HK-2 (cell line): ENCODE measurements around the gene IGFBP5.

Experiments
- DNase-seq: peaks from one replicate; pipeline ENCODE4 v3.0.0-alpha.2; 2018; ENCODE audit not compliant: unreplicated experiment

IGFBP5 gene

DNA sequence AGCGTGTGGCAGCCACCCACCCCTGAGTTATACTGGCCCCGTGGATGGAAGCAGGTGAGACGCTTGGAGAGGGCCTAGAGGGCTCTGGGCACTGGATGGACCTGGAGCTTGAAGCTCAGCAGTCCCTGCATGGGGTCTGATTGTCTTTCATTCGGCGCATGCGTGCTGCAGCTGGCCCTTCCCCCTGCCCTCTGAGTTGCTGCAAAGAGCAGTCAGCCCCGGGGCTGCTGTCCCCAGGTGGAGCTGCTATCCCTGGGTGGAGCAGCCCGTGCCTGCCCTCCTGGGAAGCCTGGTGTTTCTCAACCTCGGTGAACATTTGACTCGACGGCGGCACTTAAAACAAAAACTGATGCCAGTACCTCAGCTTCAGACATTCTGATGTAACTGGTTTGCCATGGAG, 29.6 kb downstream of the IGFBP5 start:
- no peak for DNase-seq

DNA sequence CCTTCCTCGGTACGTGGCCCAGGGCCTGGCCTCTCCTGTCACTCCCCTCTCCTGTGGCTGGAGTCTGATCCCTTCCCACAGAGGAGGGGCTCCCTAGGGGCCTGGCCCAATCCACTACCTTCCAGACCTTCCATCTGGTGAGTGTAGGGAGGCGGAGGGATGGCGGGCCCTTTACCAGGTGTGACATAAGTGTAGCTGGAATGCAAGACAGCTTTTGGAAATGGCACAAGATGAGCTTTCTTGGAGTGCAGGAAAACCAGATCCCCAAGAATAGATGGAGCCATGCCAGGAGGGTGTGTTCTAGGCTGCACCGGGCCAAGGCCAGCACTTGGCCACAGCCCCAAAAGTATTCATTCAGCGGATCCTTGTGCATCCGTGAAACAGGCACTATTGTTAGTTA, 30.1 kb downstream of the IGFBP5 start:
- no peak for DNase-seq

DNA sequence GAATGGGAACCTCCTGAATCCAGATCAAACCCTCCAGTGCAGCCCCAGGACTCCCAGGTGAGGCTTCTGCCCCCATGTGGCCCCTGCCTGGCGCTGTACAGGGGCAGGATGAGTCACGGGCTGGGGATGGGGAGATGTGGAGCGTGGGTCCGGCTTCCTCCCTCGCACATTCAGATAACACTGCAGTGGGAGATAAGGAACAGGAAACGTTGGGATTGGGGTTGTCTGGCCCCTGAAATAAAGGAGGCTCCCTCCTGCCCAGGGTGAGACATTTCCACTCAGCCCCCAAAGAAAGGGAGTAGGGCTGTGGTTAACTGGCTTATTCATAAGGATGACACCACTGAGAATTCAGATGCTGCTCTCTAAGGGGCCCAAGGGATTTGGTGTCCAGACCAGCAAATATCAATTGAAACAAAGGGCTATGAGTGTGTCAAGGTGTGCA, 30.7 kb downstream of the IGFBP5 start:
- no peak for DNase-seq

DNA sequence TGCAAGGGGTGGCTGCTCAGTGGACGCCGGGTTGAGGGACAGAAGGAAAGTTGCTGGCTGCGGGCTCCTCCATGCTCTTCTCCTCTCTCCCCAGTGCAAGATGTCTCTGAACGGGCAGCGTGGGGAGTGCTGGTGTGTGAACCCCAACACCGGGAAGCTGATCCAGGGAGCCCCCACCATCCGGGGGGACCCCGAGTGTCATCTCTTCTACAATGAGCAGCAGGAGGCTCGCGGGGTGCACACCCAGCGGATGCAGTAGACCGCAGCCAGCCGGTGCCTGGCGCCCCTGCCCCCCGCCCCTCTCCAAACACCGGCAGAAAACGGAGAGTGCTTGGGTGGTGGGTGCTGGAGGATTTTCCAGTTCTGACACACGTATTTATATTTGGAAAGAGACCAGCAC, 31.5 kb downstream of the IGFBP5 start:
- no peak for DNase-seq

DNA sequence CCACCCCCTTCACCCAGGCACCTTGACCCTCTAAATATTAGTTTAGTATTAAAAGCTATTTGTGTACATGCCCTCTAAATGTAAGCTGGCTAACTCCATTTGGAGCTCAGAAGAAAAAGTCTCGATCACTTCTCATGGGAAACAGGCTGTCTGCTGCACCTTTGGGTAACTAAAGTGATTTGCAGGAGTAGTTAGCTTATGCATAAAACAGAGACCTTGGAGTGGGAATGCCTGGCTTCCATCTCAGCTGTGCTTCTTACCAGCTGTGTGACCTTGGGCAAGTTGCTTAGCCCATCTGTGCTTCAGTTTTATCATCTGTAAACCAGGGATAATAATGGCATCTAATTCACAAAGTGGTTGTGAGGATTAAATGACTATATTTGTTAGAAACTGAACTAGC, 32.2 kb downstream of the IGFBP5 start:
- DNase-seq = no peak

DNA sequence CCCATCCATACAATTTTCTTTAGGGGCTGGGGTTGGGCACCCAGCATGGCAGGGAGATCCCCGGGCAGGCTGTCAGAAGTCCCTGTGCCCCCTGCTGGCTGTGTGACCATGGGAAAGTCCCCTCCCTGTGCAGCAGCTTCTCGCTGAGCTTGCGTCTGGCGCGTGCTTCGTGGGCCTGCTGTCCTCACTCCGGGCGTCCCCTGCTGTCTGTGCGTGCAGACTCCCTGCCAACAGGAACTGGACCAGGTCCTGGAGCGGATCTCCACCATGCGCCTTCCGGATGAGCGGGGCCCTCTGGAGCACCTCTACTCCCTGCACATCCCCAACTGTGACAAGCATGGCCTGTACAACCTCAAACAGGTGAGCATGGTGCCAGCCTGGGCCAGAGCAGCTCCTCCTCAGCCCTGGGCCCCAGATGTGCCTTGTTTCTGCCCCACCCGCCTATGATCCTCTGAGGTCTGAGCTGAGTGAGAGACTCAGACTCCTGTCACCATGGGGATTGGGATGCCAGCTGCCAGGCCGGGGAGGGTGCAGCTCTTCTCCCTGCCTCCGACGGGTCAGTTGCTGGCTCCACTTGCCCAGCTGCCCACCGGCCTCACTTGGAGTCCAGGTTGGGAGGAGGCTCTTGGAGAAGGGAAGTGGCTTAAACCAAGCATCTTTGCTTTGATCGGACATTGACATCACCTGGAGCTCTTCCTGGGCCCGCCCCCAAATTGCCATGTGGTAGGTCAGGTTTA, 33.5 kb downstream of the IGFBP5 start:
- no peak for DNase-seq

DNA sequence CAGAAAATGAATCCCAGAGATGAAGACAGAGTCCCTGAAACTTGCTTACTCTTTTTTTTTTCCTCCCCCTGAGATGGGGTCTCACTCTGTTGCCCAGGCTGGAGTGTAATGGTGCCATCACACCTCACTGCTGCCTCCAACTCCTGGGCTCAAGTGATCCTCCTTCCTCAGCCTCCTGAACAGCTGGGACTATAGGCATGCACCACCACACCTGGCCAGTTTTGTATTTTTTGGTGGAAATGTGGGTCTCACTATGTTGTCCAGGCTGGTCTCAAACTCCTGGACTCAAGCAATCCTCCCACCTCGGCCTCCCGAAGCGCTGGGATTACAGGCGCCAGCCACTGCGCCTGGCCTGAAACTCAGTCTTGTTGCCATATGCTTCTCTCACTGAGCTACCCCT, 34.3 kb downstream of the IGFBP5 start:
- no peak for DNase-seq

DNA sequence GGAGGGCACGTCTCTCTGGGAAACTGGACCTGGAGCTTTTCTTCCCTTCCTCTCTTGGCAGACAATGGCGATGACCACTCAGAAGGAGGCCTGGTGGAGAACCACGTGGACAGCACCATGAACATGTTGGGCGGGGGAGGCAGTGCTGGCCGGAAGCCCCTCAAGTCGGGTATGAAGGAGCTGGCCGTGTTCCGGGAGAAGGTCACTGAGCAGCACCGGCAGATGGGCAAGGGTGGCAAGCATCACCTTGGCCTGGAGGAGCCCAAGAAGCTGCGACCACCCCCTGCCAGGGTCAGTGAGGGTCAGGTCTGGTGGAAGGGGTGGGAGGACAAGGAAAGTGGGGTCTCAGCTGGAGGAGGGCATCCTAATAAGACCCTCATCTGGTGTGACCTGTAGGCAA, 34.9 kb downstream of the IGFBP5 start:
- DNase-seq = no peak

DNA sequence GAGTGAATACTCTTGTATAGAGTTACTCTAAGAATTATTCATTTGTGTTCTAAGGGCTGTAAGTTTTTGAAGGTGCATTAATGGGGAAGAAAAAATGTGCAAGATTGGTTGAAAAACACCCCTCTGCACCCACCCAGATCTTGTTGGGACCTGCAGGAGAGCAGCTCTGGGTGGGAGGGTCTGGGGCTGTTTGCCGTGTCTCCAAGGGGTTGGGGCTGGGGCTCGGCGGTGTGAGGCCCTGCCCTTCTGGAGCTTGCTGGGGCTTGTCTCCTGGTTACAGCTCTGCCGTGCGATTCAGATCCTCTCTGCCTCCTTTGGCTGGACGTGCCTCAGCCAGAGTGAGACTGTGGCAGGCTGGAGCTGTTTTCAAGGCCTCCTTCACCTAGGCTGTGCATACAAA, 36.1 kb downstream of the IGFBP5 start:
- DNase-seq = no peak

DNA sequence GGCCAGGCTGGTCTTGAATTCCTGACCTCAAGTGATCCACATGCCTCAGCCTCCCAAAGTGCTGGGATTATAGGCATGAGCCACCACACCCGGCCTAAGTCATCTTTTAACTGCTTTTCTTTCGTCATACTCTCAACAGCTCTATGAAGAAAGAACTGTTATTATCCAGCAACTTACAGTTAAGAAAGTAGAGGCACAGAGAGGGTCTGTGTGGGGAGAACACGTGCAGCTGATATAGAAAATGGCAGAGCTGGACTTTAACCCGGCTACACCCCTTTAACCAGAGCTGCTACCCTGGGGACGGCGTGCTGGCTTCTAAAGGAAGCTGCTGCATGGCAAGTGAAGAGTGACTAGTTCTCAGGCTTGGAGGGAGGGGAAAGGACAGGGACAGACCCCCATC, 36.6 kb downstream of the IGFBP5 start:
- DNase-seq = no peak

DNA sequence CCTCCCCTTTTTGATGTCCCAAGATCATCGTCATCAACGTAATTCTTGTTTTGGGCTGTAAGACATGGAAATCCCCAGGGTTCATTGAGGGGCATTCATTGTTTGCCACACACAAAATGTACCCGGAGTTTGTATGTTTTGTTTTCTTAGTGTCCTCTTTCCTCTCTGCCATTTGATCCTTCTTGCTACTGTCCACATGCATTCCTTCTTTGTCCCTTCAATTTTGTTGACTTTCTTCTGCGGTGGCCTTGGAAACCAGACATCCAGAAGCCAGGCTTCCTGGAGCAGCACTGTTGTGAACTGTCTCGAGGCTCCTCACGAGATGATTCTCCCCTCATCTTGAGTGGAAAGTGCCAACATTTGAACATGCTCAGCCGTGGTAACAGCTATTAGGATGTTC, 37.4 kb downstream of the IGFBP5 start:
- no peak for DNase-seq

DNA sequence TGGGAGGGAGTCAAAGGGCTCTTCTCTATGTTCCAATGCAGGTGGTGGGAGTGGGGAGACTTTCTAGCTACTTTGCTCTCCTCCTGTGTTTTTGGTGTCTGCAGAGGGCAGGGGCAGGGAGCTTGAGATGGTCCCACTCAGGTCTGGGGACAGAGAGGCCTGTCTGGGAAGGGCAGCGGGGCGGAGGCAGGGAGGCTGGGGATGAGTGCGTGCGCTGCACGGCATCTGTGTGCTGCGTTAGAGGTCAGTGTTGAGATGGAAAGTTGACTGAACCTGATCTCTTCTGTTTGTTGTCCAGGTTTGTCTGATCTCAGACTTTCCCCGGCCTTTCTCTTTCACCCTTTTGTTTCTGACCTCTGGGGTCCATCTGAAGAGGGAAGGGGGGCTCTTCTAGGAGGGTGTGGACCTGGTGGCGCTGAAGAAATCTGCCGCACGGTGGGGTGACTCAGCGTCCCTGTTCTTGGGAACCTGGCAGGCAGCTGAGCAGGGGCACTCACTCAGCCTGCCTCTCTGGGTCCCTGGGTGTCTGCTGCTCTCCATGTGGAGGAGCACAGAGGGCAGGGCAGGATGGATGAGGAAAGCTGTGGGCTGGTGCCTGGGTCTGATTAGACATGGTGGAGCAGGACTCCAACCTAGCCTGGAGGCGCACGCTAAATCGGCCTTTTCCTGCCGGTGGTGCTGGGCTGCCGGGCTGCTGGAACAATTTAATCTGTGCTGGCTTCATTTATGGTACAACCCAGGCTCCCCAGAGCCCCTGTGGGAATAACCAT, 38.1 kb downstream of the IGFBP5 start:
- no peak for DNase-seq

DNA sequence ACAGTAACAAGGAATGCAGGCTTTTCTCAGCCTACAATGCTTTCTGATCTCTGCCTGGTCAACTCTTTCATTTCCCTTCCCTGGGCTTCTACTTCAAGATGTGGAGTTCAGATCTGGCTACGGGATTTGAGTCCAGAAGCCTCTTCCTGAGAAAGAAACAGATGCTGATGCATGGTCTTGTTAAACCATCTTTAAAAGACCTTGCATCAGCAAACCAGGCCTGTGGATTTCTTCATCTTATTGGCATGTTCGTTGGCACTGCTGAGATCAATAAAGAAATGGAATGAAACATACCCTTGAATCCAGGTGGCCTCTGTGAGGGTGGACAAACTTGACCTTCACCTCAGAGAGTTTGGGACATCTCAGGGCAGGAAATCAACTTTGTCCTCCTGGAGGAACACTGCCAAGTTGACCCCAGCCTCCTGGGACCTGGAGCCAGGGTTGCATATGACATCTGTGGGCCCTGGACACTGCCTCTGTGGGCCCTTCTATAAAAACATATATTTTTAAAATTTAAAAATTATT, 40.8 kb downstream of the IGFBP5 start:
- no peak for DNase-seq

DNA sequence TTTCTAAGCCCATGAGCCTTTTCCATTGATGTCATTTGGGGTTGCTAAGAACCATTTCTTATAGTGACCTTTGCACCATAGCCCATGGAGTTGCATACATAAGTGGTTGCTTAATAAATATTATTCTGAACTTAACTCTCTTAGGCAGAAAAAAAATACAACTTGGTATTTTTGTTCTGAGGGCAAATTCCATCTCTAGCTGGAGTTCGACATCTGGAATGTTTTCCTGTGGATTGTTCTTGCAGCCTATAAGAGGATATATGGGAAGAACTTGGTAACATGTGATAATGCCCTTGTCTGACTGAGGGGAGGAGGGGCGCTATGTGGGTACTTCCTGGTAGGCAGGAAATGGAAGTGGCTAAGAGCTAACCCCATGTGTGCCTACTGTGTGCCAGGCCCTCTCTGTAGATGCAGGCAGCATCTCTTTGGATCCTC, 41.4 kb downstream of the IGFBP5 start:
- DNase-seq = no peak

DNA sequence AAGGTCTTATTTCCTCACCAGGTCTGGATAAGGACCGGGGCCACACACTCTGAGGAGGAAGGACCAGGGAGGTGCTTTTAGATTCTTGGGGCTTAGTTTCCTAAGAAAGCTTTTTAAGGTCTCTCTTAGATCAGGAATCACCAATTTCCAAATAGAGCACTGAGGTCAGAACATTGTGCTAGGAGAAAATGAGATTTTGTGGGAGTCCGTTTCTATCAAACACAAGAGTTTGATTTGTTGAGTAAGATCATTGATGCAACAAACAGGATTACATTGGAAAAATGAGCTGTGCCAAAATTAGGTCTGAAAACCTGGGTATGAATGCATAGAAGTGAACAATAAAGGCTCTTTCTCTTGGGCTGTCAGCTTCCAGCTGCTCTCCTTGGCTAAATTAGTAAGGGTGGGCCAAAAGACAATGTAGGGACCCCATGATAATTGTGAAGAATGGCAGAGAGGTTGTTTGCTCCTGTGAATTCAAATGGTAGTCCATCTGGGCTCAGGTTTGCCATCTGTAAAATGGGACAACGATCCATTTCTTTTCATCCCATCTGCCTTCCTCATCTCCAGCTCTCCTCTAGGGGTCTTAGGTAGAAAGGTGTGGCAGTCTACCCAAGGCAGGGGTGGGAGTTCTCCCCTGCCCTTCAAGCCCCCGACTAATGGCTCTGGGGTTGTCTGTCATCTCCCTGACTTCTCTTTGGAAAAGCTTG, 42.1 kb downstream of the IGFBP5 start:
- DNase-seq = no peak

DNA sequence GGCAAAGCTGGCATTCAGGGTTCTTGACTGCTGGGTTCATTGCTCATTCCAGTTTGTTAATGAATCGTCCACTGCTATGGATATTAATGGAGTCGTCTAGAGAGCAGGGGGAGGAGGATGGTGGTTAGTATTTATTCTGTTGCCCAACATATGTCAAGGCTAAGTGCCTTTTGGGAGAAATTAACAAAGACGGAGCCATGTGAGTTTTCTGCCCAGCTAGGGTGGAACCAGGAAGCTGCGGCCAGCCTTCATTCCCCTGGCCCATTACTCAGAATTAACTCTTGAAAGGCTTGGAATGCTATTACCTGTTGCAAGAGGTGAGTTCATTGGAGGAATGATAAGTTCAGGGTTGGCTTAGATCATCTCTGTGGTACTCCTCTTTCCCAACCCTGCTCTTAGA, 42.8 kb downstream of the IGFBP5 start:
- no peak for DNase-seq

DNA sequence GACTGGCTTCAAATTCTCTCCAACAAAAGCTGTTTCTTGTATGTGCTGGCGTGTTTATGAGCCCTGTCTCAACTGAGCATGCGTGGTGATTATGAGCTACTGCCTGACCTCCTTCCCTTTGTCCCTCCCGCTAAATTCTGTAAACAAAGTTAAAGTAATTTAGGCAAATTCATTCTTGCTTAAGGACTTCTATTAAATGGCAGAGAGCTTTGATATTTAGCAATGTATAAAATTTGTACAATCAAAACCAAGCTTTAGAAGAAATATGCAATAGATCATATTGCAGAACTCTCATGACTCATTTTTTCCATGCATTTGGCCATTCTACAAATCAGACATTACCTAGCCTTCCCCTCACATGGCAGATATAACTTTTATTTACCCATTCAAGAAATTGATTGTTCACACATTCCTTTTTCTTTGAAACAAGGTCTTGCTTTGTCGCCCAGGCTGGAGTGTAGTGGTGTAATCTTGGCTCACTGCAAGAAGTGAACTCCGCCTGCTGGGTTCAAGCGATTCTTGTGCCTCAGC, 43.9 kb downstream of the IGFBP5 start:
- DNase-seq = no peak

DNA sequence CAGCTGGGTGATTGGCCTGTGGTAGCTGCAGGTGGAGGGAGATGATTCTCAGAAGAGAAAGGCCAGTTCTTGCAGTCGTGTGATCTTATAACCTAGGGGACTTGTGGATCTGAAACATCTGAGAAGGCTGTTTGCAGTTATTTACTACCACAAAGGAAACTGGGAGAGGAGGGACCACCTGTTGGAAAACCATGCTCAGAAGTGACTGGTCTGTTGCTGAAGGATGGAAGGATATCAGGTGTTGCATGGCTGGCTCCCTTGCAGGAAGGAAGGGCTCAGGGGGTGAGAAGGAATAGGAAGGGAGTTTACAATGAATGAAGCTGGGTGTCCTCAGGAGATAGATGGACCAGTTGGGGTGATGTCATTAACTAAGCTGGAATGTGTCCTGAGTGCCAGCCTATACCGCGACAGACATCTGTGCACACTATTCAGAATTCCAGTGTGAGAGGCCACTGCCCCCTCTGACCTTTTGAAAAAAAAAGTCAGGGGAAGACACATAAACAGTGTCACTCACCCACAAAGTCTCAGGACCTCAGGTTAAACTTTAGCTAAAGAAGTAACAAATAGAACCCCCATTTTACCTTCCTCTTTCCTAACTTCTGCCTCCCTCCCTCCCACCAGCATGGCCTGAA, 44.6 kb downstream of the IGFBP5 start:
- DNase-seq = no peak

DNA sequence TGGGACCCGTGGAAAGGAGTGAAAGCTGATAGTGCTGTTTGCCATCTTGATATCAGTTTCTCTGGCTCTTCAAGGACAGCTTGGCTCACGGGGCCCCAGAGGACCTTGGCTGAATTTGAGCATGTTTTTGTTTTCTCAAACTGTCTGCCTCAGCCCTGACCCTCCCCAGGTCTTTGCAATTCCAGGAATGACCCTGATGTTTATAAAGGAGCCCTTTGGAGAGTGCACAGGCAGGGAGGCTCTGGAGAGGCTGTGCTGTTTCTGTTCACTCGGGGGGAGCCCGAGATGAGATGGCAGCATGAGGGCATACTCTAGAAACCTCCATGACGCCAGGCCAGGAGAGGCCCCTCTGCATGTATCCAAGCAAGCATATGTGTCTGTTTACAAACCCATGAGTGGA, 45.8 kb downstream of the IGFBP5 start:
- no peak for DNase-seq

DNA sequence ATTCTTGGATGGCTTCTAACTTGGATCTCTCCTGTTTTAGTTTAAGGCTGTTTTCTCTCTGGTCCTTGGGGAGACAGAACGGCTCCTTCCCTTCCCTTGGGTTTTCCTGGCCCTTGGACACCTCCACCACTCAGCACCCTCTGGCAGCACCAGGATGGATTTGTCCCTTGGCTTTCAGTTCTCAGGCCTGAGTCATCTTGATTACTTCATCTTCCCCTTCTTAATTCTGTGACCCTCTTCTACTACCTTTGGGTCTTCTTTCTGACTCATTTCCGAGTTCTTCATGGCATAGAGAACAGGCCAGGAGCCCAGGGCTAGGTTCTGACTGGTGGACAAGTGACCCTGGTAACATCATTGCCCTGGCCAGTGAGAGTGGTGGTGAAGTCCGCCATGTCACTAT, 47.2 kb downstream of the IGFBP5 start:
- no peak for DNase-seq

DNA sequence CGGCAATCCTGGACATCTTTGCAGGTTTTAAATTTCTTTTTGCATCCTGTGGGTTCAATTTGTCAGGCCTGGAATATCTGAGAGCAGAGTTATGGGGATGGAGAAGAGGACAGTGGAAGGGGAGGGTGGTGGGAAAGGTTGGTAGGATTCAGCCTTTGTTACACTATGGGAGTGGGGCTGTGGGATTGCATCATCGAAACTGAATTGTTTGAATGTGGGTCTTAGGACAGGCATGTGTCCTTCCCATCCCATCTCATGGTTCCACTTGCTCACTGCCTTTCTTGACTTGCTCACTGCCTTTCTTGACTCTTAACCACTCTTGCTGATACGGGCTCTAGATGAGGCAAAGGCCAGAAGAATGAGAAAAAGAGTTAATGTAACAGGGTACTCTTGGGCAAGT, 49.2 kb downstream of the IGFBP5 start:
- no peak for DNase-seq

DNA sequence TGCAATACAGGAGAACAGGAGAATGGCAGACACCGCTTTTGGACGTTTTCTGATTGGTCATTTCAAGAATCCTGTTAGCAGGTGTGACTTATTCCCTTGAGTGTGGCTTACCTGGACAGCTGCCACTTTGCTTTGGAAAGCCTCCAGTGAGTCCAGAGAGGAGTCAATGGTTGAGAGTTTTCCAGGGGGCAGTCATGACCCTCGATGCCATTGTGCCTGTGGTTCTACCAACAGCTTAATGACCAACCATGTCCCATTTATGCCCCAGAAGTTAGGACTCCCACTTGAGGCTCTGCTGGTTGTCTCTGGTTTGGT, 49.8 kb downstream of the IGFBP5 start:
- DNase-seq = no peak
